ENCODE data around the gene ERO1A.

- TF ChIP-seq RAD21 (IDR thresholded peaks at IDR 0.05; ENCODE audit: low read depth): no peak
- no peak for TF ChIP-seq FOXM1 (IDR thresholded peaks at IDR 0.05; ENCODE audit: borderline replicate concordance, low read depth)
- no peak for TF ChIP-seq TAF1 (IDR thresholded peaks at IDR 0.05; ENCODE audit: low read depth)
- no peak for TF ChIP-seq EP300 (IDR thresholded peaks at IDR 0.05; ENCODE audit: borderline replicate concordance)
- TF ChIP-seq NFIC (IDR thresholded peaks at IDR 0.05): no peak
- TF ChIP-seq, protein P1, sequence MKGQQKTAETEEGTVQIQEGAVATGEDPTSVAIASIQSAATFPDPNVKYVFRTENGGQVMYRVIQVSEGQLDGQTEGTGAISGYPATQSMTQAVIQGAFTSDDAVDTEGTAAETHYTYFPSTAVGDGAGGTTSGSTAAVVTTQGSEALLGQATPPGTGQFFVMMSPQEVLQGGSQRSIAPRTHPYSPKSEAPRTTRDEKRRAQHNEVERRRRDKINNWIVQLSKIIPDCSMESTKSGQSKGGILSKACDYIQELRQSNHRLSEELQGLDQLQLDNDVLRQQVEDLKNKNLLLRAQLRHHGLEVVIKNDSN (IDR thresholded peaks at IDR 0.05): no peak
- TF ChIP-seq CEBPB (IDR thresholded peaks at IDR 0.05): no peak
Observed at GRCh38 chr14:52678591-52678990, 16.8 kb downstream of the ERO1A start.

Data from Ishikawa (cell line).